Natural killer cell (primary cell): Measurements from ENCODE around the gene PLAA. TPM values are rescaled to one million over a fixed set of nuclear protein-coding genes. Genes with fewer than 3 reads are reported as not detected.
A peak's percentile ranks its signal among the peaks of the same experiment; 100 is the strongest.

Experiments
- ATAC-seq, 3 donors: fragments of 150-1000 bp in 2 of 3; fragments of 200-7000 bp in 1 of 3; cut with Tn5 transposase; 1 replicate in 1 of 3; 2 replicates in 2 of 3; pipeline ENCODE4 v1.10.0; 2021; ENCODE audit warnings: mild to moderate bottlenecking in 2 of 3, moderate library complexity in 2 of 3
- DNase-seq, 2 donors: peaks; one replicate each; pipeline versions ENCODE4 v3.0.0 to v3.0.0-alpha.2; 2013 to 2021; ENCODE audit warnings: mixed read lengths in 1 of 2
- H3K27ac ChIP-seq: one replicate; pipeline ENCODE4 v1.5.1; 2013; ENCODE audit warnings: mild to moderate bottlenecking, low read length
- H3K27me3 ChIP-seq: one replicate; pipeline ENCODE4 v1.6.1; 2013; ENCODE audit warnings: low read length; ENCODE audit not compliant: control insufficient read depth, insufficient read depth
- H3K36me3 ChIP-seq: one replicate; pipeline ENCODE4 v1.6.1; 2013; ENCODE audit warnings: low read length; ENCODE audit not compliant: control insufficient read depth, insufficient read depth
- H3K4me1 ChIP-seq: one replicate; pipeline ENCODE4 v1.6.1; 2013; ENCODE audit warnings: low read length; ENCODE audit not compliant: control insufficient read depth, insufficient read depth
- H3K4me3 ChIP-seq: one replicate; pipeline ENCODE4 v1.5.1; 2013; ENCODE audit warnings: low read length
- H3K9me3 ChIP-seq: one replicate; pipeline ENCODE4 v1.6.1; 2013; ENCODE audit warnings: low read length; ENCODE audit not compliant: control insufficient read depth, insufficient read depth
- H3K27ac Mint-ChIP-seq, 2 donors: one replicate each; pipeline ENCODE4 v1.8.0; 2022; ENCODE audit warnings: mild to moderate bottlenecking in 2 of 2, mixed read lengths in 2 of 2, moderate library complexity in 1 of 2
- H3K27me3 Mint-ChIP-seq, 2 donors: one replicate each; pipeline ENCODE4 v1.8.0; 2022; ENCODE audit warnings: low read depth in 2 of 2, mixed read lengths in 2 of 2
- H3K36me3 Mint-ChIP-seq: one replicate; pipeline ENCODE4 v1.8.0; 2022; ENCODE audit warnings: mixed read lengths
- H3K4me1 Mint-ChIP-seq, 2 donors: one replicate each; pipeline ENCODE4 v1.8.0; 2022; ENCODE audit warnings: mixed read lengths in 2 of 2
- H3K4me3 Mint-ChIP-seq: one replicate; pipeline ENCODE4 v1.8.0; 2022; ENCODE audit warnings: mild to moderate bottlenecking, moderate library complexity, mixed read lengths
- H3K9me3 Mint-ChIP-seq, 2 donors: one replicate each; pipeline ENCODE4 v1.8.0; 2022; ENCODE audit warnings: mixed read lengths in 2 of 2
- WGBS: methylation state at CpG from one replicate; pipeline ENCODE4 v1.1.7; 2013; ENCODE audit warnings: missing lambda C conversion rate; ENCODE audit not compliant: insufficient coverage; 5-methylcytosine and 5-hydroxymethylcytosine counted together
- intact Hi-C: fragments of 100-400 bp; cut with micrococcal nuclease; formaldehyde crosslinking; loops from one replicate; pipeline ENCODE4 v1.14.2; 2022
- total RNA-seq, 4 donors: library from RNA; stranded (reverse); fragments of 120-200 nt in 1 of 4; gene quantifications; one replicate each; pipeline versions ENCODE4 v1.2.3 to v1.2.4, GENCODE V29; 2013 to 2022
- TF ChIP-seq, protein P1 (sequence below): fragments of 200-600 bp; IDR thresholded peaks from one replicate; pipeline ENCODE4 v1.8.0; 2022; ENCODE audit warnings: antibody characterized with exemption

The PLAA gene
- total RNA-seq, 3 donors from 2014 or later (not counting 1 experiment from before 2014, with no cell fraction given): 38.1 to 51.2 (median 45.5) TPM

DNA sequence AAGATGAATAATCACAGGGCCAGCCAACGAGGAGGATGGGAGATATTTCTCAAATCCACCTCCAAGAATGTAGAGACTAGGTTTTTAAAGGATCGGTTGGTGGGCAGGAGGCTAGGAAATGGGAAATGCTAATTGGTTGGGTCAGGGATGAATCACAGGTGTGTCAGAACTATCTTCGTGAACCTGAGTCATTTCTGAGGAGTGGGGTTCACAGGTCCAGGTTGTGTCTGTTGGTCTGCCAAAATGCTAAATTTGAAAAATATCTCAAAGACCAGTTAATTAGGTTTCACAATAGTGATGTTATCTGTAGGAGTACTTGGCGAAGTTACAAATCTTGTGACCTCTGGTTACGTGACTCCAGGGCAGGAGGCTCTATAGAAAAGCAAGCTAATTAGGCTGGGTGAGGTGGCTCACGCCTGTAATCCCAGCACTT lies 2.6 kb upstream of the PLAA start:
- DNase-seq: no peak
- intact Hi-C loops: no loop called here
- Histone ChIP-seq H3K4me1 (peaks cover 11% of the 10 kb centered on the region), H3K9me3 (no peaks in the 10 kb centered on the region), H3K4me3 (no peak overlapping the region), H3K36me3 (no peaks in the 10 kb centered on the region), H3K27ac (no peak overlapping the region), H3K27me3 (no peaks in the 10 kb centered on the region)
- Mint-ChIP-seq H3K36me3 (no peaks in the 10 kb centered on the region), H3K27ac (no peak overlapping the region), H3K9me3 (no peaks in the 10 kb centered on the region), H3K27me3 (peaks cover 0 to 7% of the 10 kb centered on the region in 2 donors), H3K4me3 (no peak overlapping the region), H3K4me1 (peaks cover 25 to 27% of the 10 kb centered on the region in 2 donors)
- TF ChIP-seq, protein P1, sequence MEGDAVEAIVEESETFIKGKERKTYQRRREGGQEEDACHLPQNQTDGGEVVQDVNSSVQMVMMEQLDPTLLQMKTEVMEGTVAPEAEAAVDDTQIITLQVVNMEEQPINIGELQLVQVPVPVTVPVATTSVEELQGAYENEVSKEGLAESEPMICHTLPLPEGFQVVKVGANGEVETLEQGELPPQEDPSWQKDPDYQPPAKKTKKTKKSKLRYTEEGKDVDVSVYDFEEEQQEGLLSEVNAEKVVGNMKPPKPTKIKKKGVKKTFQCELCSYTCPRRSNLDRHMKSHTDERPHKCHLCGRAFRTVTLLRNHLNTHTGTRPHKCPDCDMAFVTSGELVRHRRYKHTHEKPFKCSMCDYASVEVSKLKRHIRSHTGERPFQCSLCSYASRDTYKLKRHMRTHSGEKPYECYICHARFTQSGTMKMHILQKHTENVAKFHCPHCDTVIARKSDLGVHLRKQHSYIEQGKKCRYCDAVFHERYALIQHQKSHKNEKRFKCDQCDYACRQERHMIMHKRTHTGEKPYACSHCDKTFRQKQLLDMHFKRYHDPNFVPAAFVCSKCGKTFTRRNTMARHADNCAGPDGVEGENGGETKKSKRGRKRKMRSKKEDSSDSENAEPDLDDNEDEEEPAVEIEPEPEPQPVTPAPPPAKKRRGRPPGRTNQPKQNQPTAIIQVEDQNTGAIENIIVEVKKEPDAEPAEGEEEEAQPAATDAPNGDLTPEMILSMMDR: no peak
- no peak for ATAC-seq
- WGBS: 91% methylated on average over 6 of the region's 6 CpGs

DNA sequence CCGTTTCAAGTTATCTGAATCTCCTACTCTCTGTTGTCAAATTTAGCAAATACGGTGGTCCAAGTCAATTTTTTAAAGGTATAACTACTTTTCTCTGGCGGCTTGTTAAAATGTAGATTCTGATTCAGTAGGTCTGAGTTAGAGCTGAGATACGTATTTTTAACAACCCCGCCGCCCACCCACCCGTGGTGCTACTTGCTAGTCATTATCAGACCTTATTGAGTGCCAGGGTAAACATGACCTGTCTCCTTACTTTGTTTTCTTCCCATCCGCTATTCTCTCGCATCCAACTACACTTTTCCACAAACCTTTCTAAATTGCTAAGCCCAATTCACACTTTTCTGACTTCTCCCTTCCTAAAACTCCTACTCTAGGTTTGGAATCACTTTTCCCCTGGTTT lies 694 bp upstream of the PLAA start:
- H3K36me3 Mint-ChIP-seq: no peaks in the 10 kb centered on the region
- Histone ChIP-seq H3K4me1 (peaks cover 14% of the 10 kb centered on the region), H3K27me3 (no peaks in the 10 kb centered on the region), H3K4me3 (peak overlapping the region; percentile 76), H3K9me3 (no peaks in the 10 kb centered on the region), H3K36me3 (peaks cover 5% of the 10 kb centered on the region), H3K27ac (peak overlapping the region; percentile 92)
- no peaks in the 10 kb centered on the region for H3K9me3 Mint-ChIP-seq
- peaks cover 29 to 37% of the 10 kb centered on the region in 2 donors for H3K4me1 Mint-ChIP-seq
- ATAC-seq (no peak), DNase-seq (peak in 1 of 2 donors; percentile 21)
- peak overlapping the region; percentile 97 for H3K4me3 Mint-ChIP-seq
- TF ChIP-seq, protein P1: no peak
- intact Hi-C loops: loop anchor here (1.0 kb wide), 2 partner anchors 9 to 55 kb away; partner anchors contain the start of genes CAAP1 and IFT74
- H3K27ac Mint-ChIP-seq: peak overlapping the region; percentile 99 to 100
- WGBS: 3% methylated on average over 9 of the region's 9 CpGs
- H3K27me3 Mint-ChIP-seq: peaks cover 0 to 7% of the 10 kb centered on the region in 2 donors

DNA sequence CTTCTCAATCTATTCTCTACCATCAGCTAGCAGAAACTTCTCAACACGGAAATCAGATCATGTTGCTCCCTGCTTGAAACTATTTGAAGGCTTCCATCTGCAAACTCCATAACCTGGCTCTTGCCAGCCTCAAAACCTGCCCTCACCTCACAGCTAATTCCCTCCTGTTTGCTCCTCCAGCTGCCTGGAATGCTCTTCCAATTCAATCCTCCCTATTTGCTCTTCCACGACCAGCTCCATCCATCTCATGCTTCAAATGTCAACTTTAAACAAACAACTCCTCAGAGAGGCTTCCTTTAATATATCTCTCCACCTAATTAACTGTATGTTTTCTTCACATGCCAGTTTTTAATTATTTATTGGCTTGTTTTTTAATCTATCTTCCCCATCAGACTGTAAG lies 1.5 kb downstream of the PLAA start:
- Histone ChIP-seq H3K4me1 (peaks cover 14% of the 10 kb centered on the region), H3K27ac (no peak overlapping the region), H3K27me3 (no peaks in the 10 kb centered on the region), H3K4me3 (no peak overlapping the region), H3K9me3 (no peaks in the 10 kb centered on the region), H3K36me3 (peaks cover 5% of the 10 kb centered on the region)
- intact Hi-C loops: no loop called here
- H3K4me1 Mint-ChIP-seq: peaks cover 48 to 55% of the 10 kb centered on the region in 2 donors
- H3K36me3 Mint-ChIP-seq: no peaks in the 10 kb centered on the region
- WGBS: 79% methylated on average over 2 of the region's 2 CpGs
- DNase-seq (peak in 1 of 2 donors; percentile 2), ATAC-seq (no peak)
- H3K27me3 Mint-ChIP-seq: peaks cover 0 to 7% of the 10 kb centered on the region in 2 donors
- H3K4me3 Mint-ChIP-seq: peak overlapping the region; percentile 97
- TF ChIP-seq, protein P1: no peak
- peak overlapping the region; percentile 99 to 100 for H3K27ac Mint-ChIP-seq
- no peaks in the 10 kb centered on the region for H3K9me3 Mint-ChIP-seq

DNA sequence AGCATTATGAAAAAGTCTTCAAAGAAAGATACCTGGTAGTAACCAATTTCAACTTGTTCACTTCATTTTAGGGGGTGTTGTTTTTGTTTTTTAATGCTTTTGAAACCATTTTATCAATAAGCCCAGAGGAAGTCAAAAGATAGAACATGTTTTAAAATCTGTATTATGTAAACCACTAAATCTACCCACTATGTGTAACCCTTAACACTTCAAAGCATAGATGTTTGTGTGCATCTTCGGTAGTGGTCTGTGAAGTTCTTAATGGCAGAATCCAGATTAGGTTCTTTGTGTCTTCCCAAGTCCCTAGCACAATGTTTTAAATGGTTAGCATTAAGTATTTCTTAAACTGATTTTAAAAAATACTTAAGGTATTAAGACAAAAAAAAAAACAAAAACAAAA lies 6.3 kb downstream of the PLAA start:
- Mint-ChIP-seq H3K9me3 (peaks cover 6 to 7% of the 10 kb centered on the region in 2 donors), H3K36me3 (peaks cover 10% of the 10 kb centered on the region), H3K27me3 (no peaks in the 10 kb centered on the region), H3K4me3 (no peak overlapping the region), H3K4me1 (peaks cover 65 to 68% of the 10 kb centered on the region in 2 donors), H3K27ac (peak overlapping the region; percentile 5 to 43)
- peak in 1 of 3 donors; percentile 32 for ATAC-seq
- intact Hi-C loops: no loop called here
- H3K36me3 ChIP-seq: peaks cover 5% of the 10 kb centered on the region
- H3K27ac ChIP-seq: no peak overlapping the region
- H3K4me1 ChIP-seq: peaks cover 7% of the 10 kb centered on the region
- no peaks in the 10 kb centered on the region for H3K27me3 ChIP-seq
- TF ChIP-seq, protein P1: no peak
- WGBS: no CpG with 5 or more reads among the region's 1 CpG
- DNase-seq: no peak
- peaks cover 5% of the 10 kb centered on the region for H3K9me3 ChIP-seq
- H3K4me3 ChIP-seq: no peak overlapping the region
